HAP-1 (cell line): ENCODE results near the gene ZNF750.
"Not testable (repeated sequence)": the region's sequence is repeated elsewhere in the genome, so short reads cannot be mapped to it uniquely, and the experiment has no call there.

ENCODE experiments used
- DNase-seq, 2 experiments: peaks; one replicate each; pipeline ENCODE4 v3.0.0-alpha.2; 2016 to 2020; ENCODE audit warnings: low spot score in 2 of 2
- H3K27me3 ChIP-seq: fragments of 250-450 bp; sonication (Bioruptor Pico); 2 replicates; pipeline ENCODE4 v1.5.1; 2020; ENCODE audit warnings: low read depth, mild to moderate bottlenecking, moderate library complexity
- H3K36me3 ChIP-seq: fragments of 250-450 bp; sonication (Bioruptor Pico); replicated peaks from 2 replicates; pipeline ENCODE4 v1.5.1; 2020; ENCODE audit warnings: mild to moderate bottlenecking
- H3K4me1 ChIP-seq: fragments of 250-450 bp; sonication (Bioruptor Pico); 2 replicates; pipeline ENCODE4 v1.5.1; 2020; ENCODE audit warnings: mild to moderate bottlenecking
- H3K4me3 ChIP-seq: fragments of 250-450 bp; sonication (Bioruptor Pico); 2 replicates; pipeline ENCODE4 v1.5.1; 2020; ENCODE audit warnings: mild to moderate bottlenecking, moderate library complexity
- H3K9me3 ChIP-seq: fragments of 250-450 bp; sonication (Bioruptor Pico); 2 replicates; pipeline ENCODE4 v1.5.1; 2020; ENCODE audit warnings: mild to moderate bottlenecking, moderate library complexity
- in situ Hi-C: fragments of 300-500 bp; cut with MboI; formaldehyde crosslinking; loops from 3 replicates; pipeline ENCODE4 v1.14.3; 2020; ENCODE audit warnings: low sequenced_read_pairs, inconsistent platforms, mixed read lengths

ZNF750 gene

DNA sequence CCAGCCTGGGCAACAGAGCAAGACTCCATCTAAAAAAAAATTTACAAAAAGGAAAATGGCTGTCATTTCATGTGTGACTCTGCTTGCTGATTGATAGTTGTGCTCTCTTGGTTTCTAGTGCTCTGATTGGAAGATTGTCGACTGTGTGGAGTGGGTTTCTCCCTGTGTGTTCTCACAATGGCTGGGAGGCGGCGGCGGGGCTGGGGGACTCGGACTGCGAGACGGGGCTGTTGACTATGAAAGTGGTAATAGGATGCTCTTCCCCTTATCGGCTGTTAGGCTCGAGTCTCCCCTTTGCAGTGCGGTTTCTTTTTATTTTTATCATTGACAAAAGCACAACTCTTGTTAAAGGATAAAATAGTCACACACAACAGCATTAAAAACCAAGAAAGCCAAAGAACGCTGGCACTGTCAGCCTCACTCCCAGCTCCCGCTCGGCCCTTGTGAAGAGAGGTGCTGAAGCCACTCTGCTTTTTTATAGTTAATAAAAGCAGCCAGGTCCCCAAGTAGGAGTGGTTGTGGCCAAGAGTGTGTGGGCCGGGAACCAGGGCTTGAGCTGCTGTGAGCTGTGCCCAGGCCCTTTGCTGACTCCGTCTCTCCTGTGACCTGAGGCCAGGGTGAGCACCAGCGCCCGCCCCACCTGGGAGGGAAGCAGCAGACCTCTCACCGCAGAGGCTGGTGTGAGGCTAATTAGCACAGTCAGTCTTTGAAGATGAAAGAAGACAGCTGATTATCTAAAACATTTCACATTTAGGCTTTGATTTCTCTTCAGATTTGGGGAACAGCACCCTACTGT lies 51.4 kb downstream of the ZNF750 start:
- Histone ChIP-seq H3K27me3 (no peaks in the 10 kb centered on the region), H3K4me3 (no peak overlapping the region), H3K9me3 (no peaks in the 10 kb centered on the region), H3K36me3 (peaks cover 65% of the 10 kb centered on the region), H3K4me1 (no peaks in the 10 kb centered on the region)
- DNase-seq, result no peak
- in situ Hi-C loops, result no loop called here

DNA sequence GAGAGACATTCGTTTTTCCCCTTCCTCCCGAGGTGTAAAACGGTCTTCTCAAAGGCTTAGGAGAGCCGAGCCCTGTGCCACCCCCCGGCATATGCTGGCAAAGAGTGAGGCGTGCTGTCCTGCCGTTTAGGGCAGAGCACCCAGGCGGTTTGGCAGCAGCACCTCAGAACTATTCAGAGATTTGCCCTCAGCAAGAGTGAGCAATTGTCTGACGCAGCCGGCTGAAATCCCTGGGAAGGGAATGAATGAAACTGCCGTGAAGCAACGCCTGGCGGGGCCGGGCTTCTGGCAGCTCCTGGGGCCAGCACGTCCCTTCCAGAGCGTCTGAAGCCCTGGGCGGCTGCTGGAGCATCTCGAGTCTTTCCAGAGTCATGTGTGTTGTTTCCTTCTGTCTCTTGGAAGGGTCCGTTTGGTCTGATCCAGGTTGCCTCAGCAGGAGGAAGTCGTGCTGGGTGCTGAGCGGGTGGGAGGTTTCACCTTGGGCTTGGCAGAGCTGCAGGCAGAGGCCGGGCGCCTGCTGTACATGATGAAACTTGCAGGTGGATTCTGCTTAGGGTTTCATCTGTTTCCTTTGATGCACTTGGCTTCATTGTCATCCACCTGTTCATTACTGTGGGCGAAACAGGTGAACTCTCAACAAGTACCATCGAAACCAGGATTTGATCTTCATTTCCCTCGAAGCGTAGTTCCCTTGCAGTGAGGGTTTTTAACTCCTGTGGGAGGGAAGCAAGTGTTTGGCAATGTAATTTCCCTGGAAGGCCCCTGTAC lies 52.6 kb downstream of the ZNF750 start:
- in situ Hi-C loops, result no loop called here

DNA sequence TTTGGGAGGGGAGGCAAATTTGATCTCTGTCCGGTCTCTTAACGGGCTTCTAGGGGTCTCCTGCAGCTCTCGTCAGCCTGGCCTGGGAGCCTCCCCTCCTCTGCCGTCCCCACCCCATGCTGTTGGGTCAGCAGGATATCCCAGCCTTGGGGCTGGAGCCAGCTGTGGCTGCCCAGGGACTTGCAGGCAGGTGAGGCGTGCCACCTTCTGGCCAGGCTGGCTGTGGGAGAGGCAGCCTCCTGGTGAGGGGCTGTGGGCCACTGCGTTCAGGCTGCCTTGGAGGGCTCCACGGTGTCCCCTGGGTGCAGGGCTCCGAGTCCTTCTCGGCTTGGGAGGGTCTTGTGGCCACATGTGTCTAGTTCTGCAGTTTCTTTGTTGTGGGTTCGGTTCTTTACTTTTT lies 53.4 kb downstream of the ZNF750 start:
- DNase-seq, result no peak
- Histone ChIP-seq H3K4me3 (no peak overlapping the region), H3K4me1 (no peaks in the 10 kb centered on the region), H3K9me3 (no peaks in the 10 kb centered on the region), H3K36me3 (peaks cover 72% of the 10 kb centered on the region), H3K27me3 (no peaks in the 10 kb centered on the region)
- in situ Hi-C loops, result no loop called here

More for the DNA sequence above, 52.6 kb downstream of the ZNF750 start:
- no peak overlapping the region for H3K4me3 ChIP-seq
- H3K4me1 ChIP-seq, result no peaks in the 10 kb centered on the region
- no peak for DNase-seq
- H3K27me3 ChIP-seq, result no peaks in the 10 kb centered on the region
- peaks cover 70% of the 10 kb centered on the region for H3K36me3 ChIP-seq
- no peaks in the 10 kb centered on the region for H3K9me3 ChIP-seq

DNA sequence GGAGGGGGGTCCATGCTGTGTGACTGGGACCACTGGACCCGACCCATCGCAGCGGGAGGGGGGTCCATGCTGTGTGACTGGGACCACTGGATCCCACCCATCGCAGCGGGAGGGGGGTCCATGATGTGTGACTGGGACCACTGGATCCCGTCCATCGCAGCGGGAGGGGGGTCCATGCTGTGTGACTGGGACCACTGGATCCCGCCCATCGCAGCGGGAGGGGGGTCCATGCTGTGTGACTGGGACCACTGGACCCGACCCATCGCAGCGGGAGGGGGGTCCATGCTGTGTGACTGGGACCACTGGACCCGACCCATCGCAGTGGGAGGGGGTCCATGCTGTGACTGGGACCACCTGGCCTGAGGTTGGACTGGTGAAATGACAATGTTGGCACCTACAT lies 54.2 kb downstream of the ZNF750 start:
- in situ Hi-C loops, H3K4me1 ChIP-seq, DNase-seq, H3K9me3 ChIP-seq, H3K27me3 ChIP-seq, H3K4me3 ChIP-seq: not testable (repeated sequence)
- H3K36me3 ChIP-seq, result peaks cover 69% of the 10 kb centered on the region

DNA sequence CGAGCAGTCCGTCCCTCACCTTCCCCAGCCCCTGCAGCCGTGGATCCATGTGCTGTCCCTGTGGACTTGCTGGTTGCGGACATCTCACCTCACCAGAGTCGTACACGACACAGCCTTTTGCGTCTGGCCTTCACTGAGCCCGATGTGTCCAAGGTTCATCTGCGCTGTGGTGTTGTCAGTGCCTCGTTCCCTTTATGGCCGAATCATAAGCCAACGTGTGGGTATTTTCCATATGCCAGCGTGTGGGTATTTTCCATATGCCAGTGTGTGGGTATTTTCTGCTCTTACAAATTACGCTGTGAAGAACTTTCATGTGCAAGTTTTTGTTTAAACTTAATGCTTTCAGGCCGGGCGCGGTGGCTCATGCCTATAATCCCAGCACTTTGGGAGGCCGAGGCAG lies 56.3 kb downstream of the ZNF750 start:
- Histone ChIP-seq H3K4me1 (no peaks in the 10 kb centered on the region), H3K36me3 (peaks cover 65% of the 10 kb centered on the region), H3K4me3 (no peak overlapping the region), H3K9me3 (no peaks in the 10 kb centered on the region), H3K27me3 (no peaks in the 10 kb centered on the region)
- no peak for DNase-seq
- in situ Hi-C loops, result no loop called here

DNA sequence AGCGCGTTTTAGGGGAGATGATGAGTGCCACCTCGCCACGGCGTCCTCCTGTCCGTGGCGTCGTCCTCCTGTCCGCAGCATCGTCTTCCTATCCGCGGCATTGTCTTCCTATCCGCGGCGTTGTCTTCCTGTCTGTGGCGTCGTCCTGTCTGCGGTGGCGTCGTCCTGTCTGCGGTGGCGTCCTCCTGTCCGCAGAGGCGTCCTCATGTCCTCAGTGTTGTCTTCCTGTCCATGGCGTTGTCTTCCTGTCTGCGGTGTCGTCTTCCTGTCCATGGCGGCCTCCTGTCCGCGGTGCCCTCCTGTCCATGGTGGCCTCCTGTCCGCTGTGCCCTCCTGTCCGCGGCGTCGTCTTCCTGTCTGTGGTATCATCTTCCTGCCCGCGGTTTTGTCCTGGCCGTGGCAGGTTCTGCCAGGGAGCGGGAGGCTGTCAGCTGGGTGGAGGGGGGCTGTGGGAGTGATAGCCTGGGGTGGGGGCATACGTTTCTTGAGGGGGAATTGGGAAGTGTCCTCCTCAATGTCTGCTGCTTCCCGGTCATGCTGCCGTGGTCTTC lies 57.1 kb downstream of the ZNF750 start:
- DNase-seq, result no peak
- peaks cover 65% of the 10 kb centered on the region for H3K36me3 ChIP-seq
- H3K4me3 ChIP-seq, result no peak overlapping the region
- H3K4me1 ChIP-seq, result no peaks in the 10 kb centered on the region
- no peaks in the 10 kb centered on the region for H3K27me3 ChIP-seq
- no peaks in the 10 kb centered on the region for H3K9me3 ChIP-seq
- in situ Hi-C loops, result no loop called here

DNA sequence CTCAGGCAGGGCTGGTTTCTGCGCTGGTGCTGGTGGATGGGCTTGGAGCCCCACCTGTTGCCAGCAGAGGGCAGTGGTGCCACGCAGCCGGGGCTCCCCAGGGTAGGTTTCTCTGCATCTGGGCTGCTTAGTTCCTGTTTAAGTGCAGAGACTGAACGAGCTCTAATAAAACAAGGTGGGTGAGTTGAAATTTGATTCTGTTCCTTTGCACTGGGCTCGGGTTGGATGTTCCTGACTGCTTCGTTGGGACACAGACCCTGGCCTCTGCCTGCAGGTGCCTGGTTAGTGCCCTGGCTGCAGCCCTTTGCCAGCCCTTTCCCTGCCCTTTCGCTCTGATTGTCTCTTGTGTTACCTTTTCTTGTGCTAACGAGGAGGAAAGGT lies 57.9 kb downstream of the ZNF750 start:
- Histone ChIP-seq H3K27me3 (no peaks in the 10 kb centered on the region), H3K4me1 (no peaks in the 10 kb centered on the region), H3K4me3 (no peak overlapping the region), H3K9me3 (no peaks in the 10 kb centered on the region), H3K36me3 (peaks cover 61% of the 10 kb centered on the region)
- DNase-seq, result peak in 1 of 2 experiments; percentile 73
- in situ Hi-C loops, result no loop called here

DNA sequence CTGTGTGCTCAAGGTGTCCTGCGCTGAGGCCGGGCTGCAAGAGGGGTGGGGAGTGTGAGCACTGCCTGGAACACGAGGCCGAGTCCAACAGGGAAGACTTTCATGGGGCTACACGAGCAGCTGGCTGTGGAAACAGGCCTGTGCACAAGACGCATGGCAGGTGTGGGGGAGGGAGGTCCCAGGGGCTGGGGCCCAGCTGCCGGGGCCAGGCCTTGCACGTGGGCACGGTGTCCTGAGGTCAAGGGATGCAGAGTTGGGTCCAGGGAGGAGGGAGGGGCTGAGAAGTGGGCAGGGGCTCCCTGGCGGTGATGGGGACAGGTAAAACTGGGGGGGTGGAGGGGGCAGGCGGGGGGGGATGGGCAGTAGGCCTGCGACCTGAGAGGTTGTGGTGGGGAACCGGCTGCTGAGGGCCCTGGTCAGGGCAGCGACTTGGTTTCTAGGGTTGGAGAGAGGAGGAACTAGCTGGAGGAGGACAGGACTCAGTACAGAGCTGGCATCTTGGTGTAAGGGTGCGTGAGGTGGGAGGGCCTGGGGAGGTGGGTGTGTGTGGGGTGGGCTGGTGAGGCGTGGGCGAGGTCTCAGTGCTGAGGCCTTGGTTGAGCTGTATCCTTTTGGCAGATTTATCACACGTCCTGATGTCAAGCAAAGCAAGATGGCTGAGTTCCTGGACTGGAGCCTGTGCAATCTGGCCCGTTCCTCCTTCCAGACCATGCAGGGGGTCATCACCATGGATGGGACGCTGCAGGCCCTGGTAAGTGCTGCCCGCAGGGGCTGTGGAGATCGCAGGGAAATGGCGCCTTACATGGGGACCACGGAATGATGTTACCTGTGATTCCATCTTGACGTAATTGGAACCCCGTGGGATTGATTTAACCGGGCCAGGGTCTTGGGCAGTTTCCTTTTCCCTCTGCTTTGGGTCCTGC lies 58.6 kb downstream of the ZNF750 start:
- H3K4me3 ChIP-seq, result no peak overlapping the region
- H3K9me3 ChIP-seq, result no peaks in the 10 kb centered on the region
- DNase-seq, result no peak
- no peaks in the 10 kb centered on the region for H3K4me1 ChIP-seq
- in situ Hi-C loops, result no loop called here
- peaks cover 65% of the 10 kb centered on the region for H3K36me3 ChIP-seq
- H3K27me3 ChIP-seq, result no peaks in the 10 kb centered on the region

DNA sequence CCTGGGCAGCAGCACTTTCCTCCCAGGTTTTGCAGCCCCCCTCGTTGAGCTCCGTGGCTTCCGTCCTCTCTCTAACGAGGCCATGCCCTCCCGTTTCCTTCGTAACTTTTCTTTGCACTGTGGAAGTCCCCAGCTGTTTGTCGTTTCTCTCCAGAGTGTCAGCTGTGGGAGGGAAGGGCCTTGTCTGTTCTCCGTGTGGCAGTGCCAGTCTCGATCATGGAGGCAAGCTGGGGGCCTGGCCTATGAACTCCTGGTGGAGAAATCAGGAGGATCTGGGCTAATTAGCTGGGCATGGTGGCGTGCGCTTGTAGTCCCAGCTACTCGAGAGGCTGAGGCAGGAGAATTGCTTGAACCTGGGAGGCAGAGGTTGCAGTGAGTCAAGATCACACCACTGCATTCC lies 59.6 kb downstream of the ZNF750 start:
- Histone ChIP-seq H3K27me3 (no peaks in the 10 kb centered on the region), H3K9me3 (no peaks in the 10 kb centered on the region), H3K4me1 (no peaks in the 10 kb centered on the region), H3K4me3 (no peak overlapping the region), H3K36me3 (peaks cover 71% of the 10 kb centered on the region)
- in situ Hi-C loops, result no loop called here
- no peak for DNase-seq

DNA sequence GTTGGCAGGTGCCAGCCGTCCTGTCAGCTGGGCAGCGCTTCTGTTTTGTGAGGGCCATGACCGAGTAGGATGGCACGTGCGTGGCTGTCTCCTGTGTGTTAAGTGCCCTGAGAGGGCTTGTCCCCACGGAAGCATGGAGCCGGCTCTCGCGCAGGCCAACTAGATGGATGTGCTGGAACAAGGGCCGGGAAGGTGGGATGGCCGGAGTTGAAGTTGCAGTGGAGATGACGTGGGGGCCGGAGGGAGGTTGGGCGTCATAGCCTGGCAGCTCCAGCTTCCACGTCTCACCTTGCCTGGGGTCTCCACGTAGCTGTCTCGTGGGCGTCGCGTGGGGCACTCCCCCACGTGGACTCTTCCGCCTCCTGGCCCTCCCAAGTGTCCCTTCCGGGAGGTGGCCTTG lies 60.3 kb downstream of the ZNF750 start:
- Histone ChIP-seq H3K36me3 (peaks cover 76% of the 10 kb centered on the region), H3K27me3 (no peaks in the 10 kb centered on the region), H3K9me3 (no peaks in the 10 kb centered on the region), H3K4me1 (no peaks in the 10 kb centered on the region), H3K4me3 (no peak overlapping the region)
- DNase-seq, result no peak
- in situ Hi-C loops, result loop anchor here (5.0 kb wide), 1 partner anchor 112 kb away; no protein-coding TSS in a partner anchor
